Measurements from ENCODE around the gene ZNF423. TPM values are rescaled to one million over a fixed set of nuclear protein-coding genes. Genes with fewer than 3 reads are reported as not detected.
A peak's percentile ranks its signal among the peaks of the same experiment; 100 is the strongest.

The ZNF423 gene
- polyA plus RNA-seq, 1 of the 3 experiments (the other 2 are of a cell fraction), result 1.2 TPM

DNA sequence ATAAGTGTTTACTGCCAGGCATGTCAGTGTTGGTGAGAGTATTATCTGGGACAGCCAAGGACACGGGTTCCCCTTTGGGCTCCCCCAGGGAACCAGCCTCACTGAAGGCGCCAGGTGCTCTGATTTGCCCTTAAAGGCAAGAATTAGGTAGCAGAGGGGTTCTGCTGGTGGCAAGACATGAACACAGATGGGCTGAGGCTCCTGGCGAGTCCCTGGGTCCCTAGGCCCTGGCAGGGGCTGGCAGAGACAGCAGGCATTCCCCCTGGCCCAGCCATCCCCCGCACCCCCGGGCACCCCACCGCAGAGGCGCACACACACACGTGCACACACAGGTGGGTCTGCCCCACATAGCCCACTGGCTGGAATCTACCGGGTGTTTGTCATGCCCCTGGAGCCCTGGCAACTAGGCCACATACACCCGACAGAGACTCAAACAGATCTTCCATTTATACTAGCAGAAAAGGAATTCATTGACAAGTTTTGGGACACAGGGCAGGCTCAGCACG, 329.0 kb downstream of the ZNF423 start:
- H3K4me1 ChIP-seq (ENCODE audit: control insufficient read depth in 1 of 2, insufficient read depth in 2 of 2, low read depth in 1 of 2, low read length in 1 of 2), result peaks cover 9 to 98% of the 10 kb centered on the region in 2 experiments; a peak in 3 of 4 replicates
- H3K27ac ChIP-seq (ENCODE audit: low read depth in 2 of 2, low read length in 1 of 2), result peak overlapping the region in 1 of 2 experiments; percentile 98; a peak in 2 of 4 replicates
- ChIA-PET CTCF (interaction anchor here (0.9 to 4.5 kb wide), 5 partner anchors 15 to 330 kb away, joined by 3 to 25 read pairs (median 6); no protein-coding TSS in a partner anchor), POLR2A (no interaction called here)
- H3K9me3 ChIP-seq, result no peaks in the 10 kb centered on the region
- H3K79me2 ChIP-seq (ENCODE audit: insufficient read depth), result no peaks in the 10 kb centered on the region
- H3K36me3 ChIP-seq (replicated peaks in 1 of 2; ENCODE audit: control insufficient read depth in 1 of 2, insufficient read depth in 2 of 2, low read length in 1 of 2), result no peaks in the 10 kb centered on the region
- H3K4me2 ChIP-seq, result no peak overlapping the region
- H3F3A ChIP-seq (replicated peaks; ENCODE audit: insufficient read depth), result no peaks in the 10 kb centered on the region
- H4K20me1 ChIP-seq (ENCODE audit: insufficient read depth), result no peaks in the 10 kb centered on the region
- no peak for DNase-seq
- H3K27me3 ChIP-seq (ENCODE audit: insufficient read depth), result no peaks in the 10 kb centered on the region
- TF ChIP-seq EP300 (IDR thresholded peaks at IDR 0.05; ENCODE audit: borderline replicate concordance in 1 of 2, low read depth in 1 of 2, low read length in 1 of 2) (no peak), CHD2 (IDR thresholded peaks at IDR 0.05; ENCODE audit: low read length, partially characterized antibody) (no peak), JUND (IDR thresholded peaks at IDR 0.05) (no peak), GABPA (IDR thresholded peaks at IDR 0.05; ENCODE audit: low read depth) (no peak), TEAD4 (IDR thresholded peaks at IDR 0.05; ENCODE audit: borderline replicate concordance, insufficient read depth) (no peak), FOXM1 (IDR thresholded peaks at IDR 0.05; ENCODE audit: low read depth) (no peak), FOXJ3 (CRISPR knock-in tag; IDR thresholded peaks at IDR 0.05) (no peak), RAD21 (IDR thresholded peaks at IDR 0.05; ENCODE audit: low read length) (no peak), TCF12 (IDR thresholded peaks at IDR 0.05) (no peak)
- TF ChIP-seq, protein P1, sequence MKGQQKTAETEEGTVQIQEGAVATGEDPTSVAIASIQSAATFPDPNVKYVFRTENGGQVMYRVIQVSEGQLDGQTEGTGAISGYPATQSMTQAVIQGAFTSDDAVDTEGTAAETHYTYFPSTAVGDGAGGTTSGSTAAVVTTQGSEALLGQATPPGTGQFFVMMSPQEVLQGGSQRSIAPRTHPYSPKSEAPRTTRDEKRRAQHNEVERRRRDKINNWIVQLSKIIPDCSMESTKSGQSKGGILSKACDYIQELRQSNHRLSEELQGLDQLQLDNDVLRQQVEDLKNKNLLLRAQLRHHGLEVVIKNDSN (IDR thresholded peaks at IDR 0.05; ENCODE audit: borderline replicate concordance, low read depth), result no peak
- TF ChIP-seq, protein P2, sequence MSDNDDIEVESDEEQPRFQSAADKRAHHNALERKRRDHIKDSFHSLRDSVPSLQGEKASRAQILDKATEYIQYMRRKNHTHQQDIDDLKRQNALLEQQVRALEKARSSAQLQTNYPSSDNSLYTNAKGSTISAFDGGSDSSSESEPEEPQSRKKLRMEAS (IDR thresholded peaks at IDR 0.05; ENCODE audit: low read depth), result no peak
- no peak overlapping the region for H3K4me3 ChIP-seq (ENCODE audit: low read depth in 2 of 2, low read length in 1 of 2)
- no peak overlapping the region for H3K9ac ChIP-seq
- no peak overlapping the region for H2AFZ ChIP-seq (ENCODE audit: low read depth)
- WGBS (ENCODE audit: low lambda C conversion rate), result 86% methylated on average over 3 of the region's 11 CpGs
- no peaks in the 10 kb centered on the region for H3K9me2 ChIP-seq

- ChIA-PET POLR2A (interaction anchor here (0.8 to 2.0 kb wide), 5 partner anchors 10 to 332 kb away, joined by 3 to 8 read pairs (median 3); no protein-coding TSS in a partner anchor), CTCF (interaction anchor here (0.9 to 4.5 kb wide), 13 partner anchors 8 to 333 kb away, joined by 3 to 25 read pairs (median 4); no protein-coding TSS in a partner anchor)
- H3F3A ChIP-seq (replicated peaks; ENCODE audit: insufficient read depth), result no peaks in the 10 kb centered on the region
- no peak overlapping the region for H2AFZ ChIP-seq (ENCODE audit: low read depth)
- H3K27ac ChIP-seq (ENCODE audit: low read depth in 2 of 2, low read length in 1 of 2), result peak overlapping the region in 1 of 2 experiments; percentile 98; a peak in 2 of 4 replicates
- H3K4me2 ChIP-seq, result no peak overlapping the region
- H3K27me3 ChIP-seq (ENCODE audit: insufficient read depth), result no peaks in the 10 kb centered on the region
- no peak for DNase-seq
- H3K9me2 ChIP-seq, result no peaks in the 10 kb centered on the region
- no peaks in the 10 kb centered on the region for H3K36me3 ChIP-seq (replicated peaks in 1 of 2; ENCODE audit: control insufficient read depth in 1 of 2, insufficient read depth in 2 of 2, low read length in 1 of 2)
- no peak overlapping the region for H3K9ac ChIP-seq
- H3K4me1 ChIP-seq (ENCODE audit: control insufficient read depth in 1 of 2, insufficient read depth in 2 of 2, low read depth in 1 of 2, low read length in 1 of 2), result peaks cover 9 to 86% of the 10 kb centered on the region in 2 experiments; a peak in 3 of 4 replicates
- 60% methylated on average over 9 of the region's 9 CpGs for WGBS (ENCODE audit: low lambda C conversion rate)
- no peaks in the 10 kb centered on the region for H3K9me3 ChIP-seq
- H3K79me2 ChIP-seq (ENCODE audit: insufficient read depth), result no peaks in the 10 kb centered on the region
- no peak overlapping the region for H3K4me3 ChIP-seq (ENCODE audit: low read depth in 2 of 2, low read length in 1 of 2)
- TF ChIP-seq ELF1 (IDR thresholded peaks at IDR 0.05) (no peak), TEAD4 (IDR thresholded peaks at IDR 0.05; ENCODE audit: borderline replicate concordance, insufficient read depth) (no peak), SIN3A (IDR thresholded peaks at IDR 0.05; ENCODE audit: borderline replicate concordance, low read depth, low read length) (no peak), PBX3 (IDR thresholded peaks at IDR 0.05) (no peak), FOSL2 (IDR thresholded peaks at IDR 0.05; ENCODE audit: borderline replicate concordance, low read depth) (no peak), JUND (IDR thresholded peaks at IDR 0.05) (no peak), SMC3 (IDR thresholded peaks at IDR 0.05; ENCODE audit: low read depth, low read length) (no peak), CTCF (IDR thresholded peaks at IDR 0.05) (no peak), GABPA (IDR thresholded peaks at IDR 0.05; ENCODE audit: low read depth) (no peak)
- TF ChIP-seq, protein P3, sequence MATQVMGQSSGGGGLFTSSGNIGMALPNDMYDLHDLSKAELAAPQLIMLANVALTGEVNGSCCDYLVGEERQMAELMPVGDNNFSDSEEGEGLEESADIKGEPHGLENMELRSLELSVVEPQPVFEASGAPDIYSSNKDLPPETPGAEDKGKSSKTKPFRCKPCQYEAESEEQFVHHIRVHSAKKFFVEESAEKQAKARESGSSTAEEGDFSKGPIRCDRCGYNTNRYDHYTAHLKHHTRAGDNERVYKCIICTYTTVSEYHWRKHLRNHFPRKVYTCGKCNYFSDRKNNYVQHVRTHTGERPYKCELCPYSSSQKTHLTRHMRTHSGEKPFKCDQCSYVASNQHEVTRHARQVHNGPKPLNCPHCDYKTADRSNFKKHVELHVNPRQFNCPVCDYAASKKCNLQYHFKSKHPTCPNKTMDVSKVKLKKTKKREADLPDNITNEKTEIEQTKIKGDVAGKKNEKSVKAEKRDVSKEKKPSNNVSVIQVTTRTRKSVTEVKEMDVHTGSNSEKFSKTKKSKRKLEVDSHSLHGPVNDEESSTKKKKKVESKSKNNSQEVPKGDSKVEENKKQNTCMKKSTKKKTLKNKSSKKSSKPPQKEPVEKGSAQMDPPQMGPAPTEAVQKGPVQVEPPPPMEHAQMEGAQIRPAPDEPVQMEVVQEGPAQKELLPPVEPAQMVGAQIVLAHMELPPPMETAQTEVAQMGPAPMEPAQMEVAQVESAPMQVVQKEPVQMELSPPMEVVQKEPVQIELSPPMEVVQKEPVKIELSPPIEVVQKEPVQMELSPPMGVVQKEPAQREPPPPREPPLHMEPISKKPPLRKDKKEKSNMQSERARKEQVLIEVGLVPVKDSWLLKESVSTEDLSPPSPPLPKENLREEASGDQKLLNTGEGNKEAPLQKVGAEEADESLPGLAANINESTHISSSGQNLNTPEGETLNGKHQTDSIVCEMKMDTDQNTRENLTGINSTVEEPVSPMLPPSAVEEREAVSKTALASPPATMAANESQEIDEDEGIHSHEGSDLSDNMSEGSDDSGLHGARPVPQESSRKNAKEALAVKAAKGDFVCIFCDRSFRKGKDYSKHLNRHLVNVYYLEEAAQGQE (IDR thresholded peaks at IDR 0.05; ENCODE audit: low read depth, low read length), result no peak
- no peaks in the 10 kb centered on the region for H4K20me1 ChIP-seq (ENCODE audit: insufficient read depth)
Measured at GRCh38 chr16:49524947-49525315, 331.0 kb downstream of the ZNF423 start.
